ENCODE measurements around the gene OR52K1. TPM values are rescaled to one million over a fixed set of nuclear protein-coding genes. Genes with fewer than 3 reads are reported as not detected.

Gene OR52K1
- total and polyA plus RNA-seq, 3 experiments from 2014 or later = not detected

DNA sequence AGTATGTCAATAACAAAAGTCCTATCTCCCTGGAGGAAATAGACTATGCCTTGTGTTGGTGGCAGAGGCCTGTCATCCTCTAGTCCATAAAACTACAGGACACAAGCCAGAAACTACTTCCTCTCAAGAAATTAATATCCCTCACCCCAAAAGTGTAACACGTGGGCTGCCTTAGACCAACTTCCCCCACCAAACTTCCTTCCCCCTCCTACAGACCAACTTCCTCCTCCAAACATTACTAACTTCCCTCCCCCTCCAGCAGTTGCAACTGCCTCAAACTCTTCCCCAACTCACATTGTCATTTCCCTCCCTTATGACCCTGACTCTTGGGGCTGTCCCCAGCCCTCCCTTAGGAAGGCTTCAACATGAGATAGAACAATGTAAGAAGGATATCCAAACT, 27.0 kb upstream of the OR52K1 start:
- Mint-ChIP-seq H3K27ac (no peak overlapping the region), H3K27me3 (peaks cover 15 to 40% of the 10 kb centered on the region in 2 donors), H3K36me3 (no peaks in the 10 kb centered on the region), H3K9me3 (peaks cover 0 to 6% (median 0%) of the 10 kb centered on the region in 5 donors), H3K4me3 (no peak overlapping the region), H3K4me1 (peaks cover 0 to 8% (median 3%) of the 10 kb centered on the region in 3 donors)
- CTCF ChIA-PET = no interaction called here
- no peaks in the 10 kb centered on the region for H3K9me3 ChIP-seq (ENCODE audit: low read length)
- POLR2A ChIA-PET = no interaction called here
- H3K4me3 ChIP-seq (ENCODE audit: low read length) = no peak overlapping the region
- no peak for DNase-seq
- no peaks in the 10 kb centered on the region for H3K36me3 ChIP-seq (ENCODE audit: insufficient read depth, low read length)
- no peak overlapping the region for H3K27ac ChIP-seq (ENCODE audit: low read depth, low read length)
- no peaks in the 10 kb centered on the region for H3K4me1 ChIP-seq (ENCODE audit: insufficient read depth, low read length)
- H3K27me3 ChIP-seq (ENCODE audit: insufficient read depth, low read length, poor library complexity, severe bottlenecking) = no peaks in the 10 kb centered on the region

- Mint-ChIP-seq H3K9me3 (peaks cover 0 to 8% (median 0%) of the 10 kb centered on the region in 5 donors), H3K4me3 (peak overlapping the region in 1 of 7 donors; percentile 60), H3K4me1 (peaks cover 0 to 8% (median 3%) of the 10 kb centered on the region in 3 donors), H3K36me3 (no peaks in the 10 kb centered on the region), H3K27me3 (peaks cover 10 to 29% of the 10 kb centered on the region in 2 donors), H3K27ac (no peak overlapping the region)
- H3K36me3 ChIP-seq (ENCODE audit: insufficient read depth, low read length) = no peaks in the 10 kb centered on the region
- CTCF ChIA-PET = no interaction called here
- no peak overlapping the region for H3K4me3 ChIP-seq (ENCODE audit: low read length)
- POLR2A ChIA-PET = no interaction called here
- no peak for DNase-seq
- H3K4me1 ChIP-seq (ENCODE audit: insufficient read depth, low read length) = no peaks in the 10 kb centered on the region
- H3K27me3 ChIP-seq (ENCODE audit: insufficient read depth, low read length, poor library complexity, severe bottlenecking) = no peaks in the 10 kb centered on the region
- no peak overlapping the region for H3K27ac ChIP-seq (ENCODE audit: low read depth, low read length)
- H3K9me3 ChIP-seq (ENCODE audit: low read length) = no peaks in the 10 kb centered on the region
These were observed 22.9 kb upstream of the OR52K1 start for GRCh38 chr11:4459500-4459899.

GRCh38 chr11:4460151-4460550, 22.3 kb upstream of the OR52K1 start:
- ChIA-PET POLR2A (no interaction called here), CTCF (no interaction called here)
- H3K27ac ChIP-seq (ENCODE audit: low read depth, low read length) = no peak overlapping the region
- no peaks in the 10 kb centered on the region for H3K27me3 ChIP-seq (ENCODE audit: insufficient read depth, low read length, poor library complexity, severe bottlenecking)
- no peak overlapping the region for H3K4me3 Mint-ChIP-seq
- H3K4me3 ChIP-seq (ENCODE audit: low read length) = no peak overlapping the region
- peaks cover 0 to 8% (median 3%) of the 10 kb centered on the region in 3 donors for H3K4me1 Mint-ChIP-seq
- DNase-seq = no peak
- peaks cover 9 to 25% of the 10 kb centered on the region in 2 donors for H3K27me3 Mint-ChIP-seq
- H3K4me1 ChIP-seq (ENCODE audit: insufficient read depth, low read length) = no peaks in the 10 kb centered on the region
- no peaks in the 10 kb centered on the region for H3K36me3 Mint-ChIP-seq
- peak overlapping the region in 1 of 8 donors; percentile 37 for H3K27ac Mint-ChIP-seq
- H3K9me3 Mint-ChIP-seq = peaks cover 0 to 8% (median 0%) of the 10 kb centered on the region in 5 donors
- no peaks in the 10 kb centered on the region for H3K36me3 ChIP-seq (ENCODE audit: insufficient read depth, low read length)
- no peaks in the 10 kb centered on the region for H3K9me3 ChIP-seq (ENCODE audit: low read length)

DNA sequence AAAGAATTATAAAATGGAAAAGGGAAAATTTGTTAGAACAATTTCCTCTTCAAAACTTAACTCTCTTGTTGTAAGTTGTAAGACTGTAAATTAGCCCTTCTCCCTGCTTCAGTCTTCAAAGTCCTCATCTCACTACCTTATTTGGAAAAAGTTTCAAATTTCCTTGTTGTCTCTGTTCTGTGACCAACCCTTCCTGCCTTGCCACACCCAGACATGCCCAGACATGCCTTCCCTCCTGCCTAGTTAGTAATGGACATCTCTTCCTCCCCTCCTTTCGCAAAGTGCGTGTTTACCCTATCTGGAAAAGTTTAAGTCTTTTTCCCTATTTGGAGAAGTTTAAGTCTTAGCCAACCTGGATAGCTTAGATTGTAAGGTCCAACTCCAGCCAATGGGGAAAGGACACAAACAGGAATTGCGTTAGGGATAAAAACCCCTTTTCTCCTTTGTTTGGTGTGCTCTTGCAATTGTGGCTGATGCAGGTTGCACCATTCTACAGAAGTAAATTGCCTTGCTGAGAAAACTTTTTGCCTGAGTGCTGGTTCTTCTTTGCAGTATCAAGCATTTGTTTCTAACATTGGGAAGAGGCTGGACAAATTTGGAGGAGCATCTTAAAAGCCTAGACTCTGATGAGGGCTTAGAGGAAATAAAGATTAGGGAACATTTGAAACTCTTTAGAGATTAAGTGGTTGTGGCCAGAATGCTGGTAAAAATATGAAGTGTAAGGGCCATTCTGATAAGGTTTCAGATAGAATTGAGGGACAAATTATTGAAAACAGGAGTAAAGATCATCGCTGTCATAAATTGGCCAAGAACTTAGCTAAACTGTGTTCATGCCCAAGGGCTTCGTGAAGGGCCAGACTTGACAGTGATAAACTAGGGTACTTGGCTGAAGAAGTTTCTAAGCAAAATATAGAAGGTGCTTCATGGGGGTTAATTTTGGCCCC, 18.0 kb upstream of the OR52K1 start:
- peaks cover 0 to 6% (median 0%) of the 10 kb centered on the region in 5 donors for H3K9me3 Mint-ChIP-seq
- ChIA-PET CTCF (no interaction called here), POLR2A (no interaction called here)
- H3K36me3 Mint-ChIP-seq = no peaks in the 10 kb centered on the region
- Histone ChIP-seq H3K27me3 (ENCODE audit: insufficient read depth, low read length, poor library complexity, severe bottlenecking) (no peaks in the 10 kb centered on the region), H3K4me3 (ENCODE audit: low read length) (no peak overlapping the region), H3K27ac (ENCODE audit: low read depth, low read length) (no peak overlapping the region), H3K36me3 (ENCODE audit: insufficient read depth, low read length) (no peaks in the 10 kb centered on the region), H3K4me1 (ENCODE audit: insufficient read depth, low read length) (no peaks in the 10 kb centered on the region), H3K9me3 (ENCODE audit: low read length) (no peaks in the 10 kb centered on the region)
- no peak overlapping the region for H3K27ac Mint-ChIP-seq
- DNase-seq = no peak
- peaks cover 3 to 14% of the 10 kb centered on the region in 2 donors for H3K27me3 Mint-ChIP-seq
- no peak overlapping the region for H3K4me3 Mint-ChIP-seq
- H3K4me1 Mint-ChIP-seq = peaks cover 0 to 3% (median 3%) of the 10 kb centered on the region in 3 donors

DNA sequence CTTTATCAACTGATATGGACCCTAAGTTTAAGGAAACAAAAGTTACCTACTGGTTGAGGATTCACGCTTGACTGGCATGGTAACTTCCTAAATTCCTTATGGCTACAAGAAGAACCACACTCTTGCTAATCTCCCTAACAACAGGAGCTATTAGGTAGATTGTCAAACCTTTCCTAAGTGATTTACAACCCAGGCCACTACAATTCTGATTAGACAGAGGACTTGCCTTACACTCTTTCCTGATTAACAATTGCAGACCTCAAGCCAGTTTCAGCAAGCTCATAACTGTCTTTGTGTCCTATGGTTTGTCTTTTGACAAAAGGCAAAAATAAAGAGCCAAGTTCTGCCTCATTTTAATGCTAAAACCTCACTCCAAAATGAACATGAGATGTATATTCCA, 17.0 kb upstream of the OR52K1 start:
- Histone ChIP-seq H3K4me3 (ENCODE audit: low read length) (no peak overlapping the region), H3K4me1 (ENCODE audit: insufficient read depth, low read length) (no peaks in the 10 kb centered on the region), H3K36me3 (ENCODE audit: insufficient read depth, low read length) (no peaks in the 10 kb centered on the region), H3K9me3 (ENCODE audit: low read length) (no peaks in the 10 kb centered on the region), H3K27ac (ENCODE audit: low read depth, low read length) (no peak overlapping the region), H3K27me3 (ENCODE audit: insufficient read depth, low read length, poor library complexity, severe bottlenecking) (no peaks in the 10 kb centered on the region)
- Mint-ChIP-seq H3K27me3 (peaks cover 3 to 24% of the 10 kb centered on the region in 2 donors), H3K4me1 (no peaks in the 10 kb centered on the region), H3K27ac (no peak overlapping the region), H3K4me3 (no peak overlapping the region), H3K36me3 (no peaks in the 10 kb centered on the region), H3K9me3 (peaks cover 0 to 6% (median 0%) of the 10 kb centered on the region in 5 donors)
- no peak for DNase-seq
- ChIA-PET POLR2A (no interaction called here), CTCF (no interaction called here)

GRCh38 chr11:4466131-4466870, 16.1 kb upstream of the OR52K1 start:
- no peaks in the 10 kb centered on the region for H3K36me3 Mint-ChIP-seq
- no peak overlapping the region for H3K4me3 Mint-ChIP-seq
- no peak overlapping the region for H3K4me3 ChIP-seq (ENCODE audit: low read length)
- peaks cover 3 to 31% of the 10 kb centered on the region in 2 donors for H3K27me3 Mint-ChIP-seq
- no peaks in the 10 kb centered on the region for H3K27me3 ChIP-seq (ENCODE audit: insufficient read depth, low read length, poor library complexity, severe bottlenecking)
- H3K4me1 Mint-ChIP-seq = no peaks in the 10 kb centered on the region
- no peaks in the 10 kb centered on the region for H3K9me3 ChIP-seq (ENCODE audit: low read length)
- H3K9me3 Mint-ChIP-seq = peaks cover 0 to 6% (median 0%) of the 10 kb centered on the region in 5 donors
- no peak for DNase-seq
- no peaks in the 10 kb centered on the region for H3K4me1 ChIP-seq (ENCODE audit: insufficient read depth, low read length)
- ChIA-PET CTCF (no interaction called here), POLR2A (no interaction called here)
- H3K27ac Mint-ChIP-seq = no peak overlapping the region
- no peaks in the 10 kb centered on the region for H3K36me3 ChIP-seq (ENCODE audit: insufficient read depth, low read length)
- H3K27ac ChIP-seq (ENCODE audit: low read depth, low read length) = no peak overlapping the region

- Mint-ChIP-seq H3K27ac (no peak overlapping the region), H3K4me1 (no peaks in the 10 kb centered on the region), H3K27me3 (peaks cover 3 to 27% of the 10 kb centered on the region in 2 donors), H3K9me3 (peaks cover 0 to 6% (median 0%) of the 10 kb centered on the region in 5 donors), H3K36me3 (no peaks in the 10 kb centered on the region), H3K4me3 (no peak overlapping the region)
- H3K9me3 ChIP-seq (ENCODE audit: low read length) = no peaks in the 10 kb centered on the region
- CTCF ChIA-PET = no interaction called here
- POLR2A ChIA-PET = no interaction called here
- no peak overlapping the region for H3K27ac ChIP-seq (ENCODE audit: low read depth, low read length)
- DNase-seq = no peak
- H3K4me3 ChIP-seq (ENCODE audit: low read length) = no peak overlapping the region
- no peaks in the 10 kb centered on the region for H3K36me3 ChIP-seq (ENCODE audit: insufficient read depth, low read length)
- no peaks in the 10 kb centered on the region for H3K4me1 ChIP-seq (ENCODE audit: insufficient read depth, low read length)
- H3K27me3 ChIP-seq (ENCODE audit: insufficient read depth, low read length, poor library complexity, severe bottlenecking) = no peaks in the 10 kb centered on the region
These were observed 15.5 kb upstream of the OR52K1 start for GRCh38 chr11:4466871-4467442.
